Stimulated activated CD4-positive, alpha-beta T cell treated with anti-CD3 and anti-CD28 coated beads, Interleukin-15, amount 100 ng/mL, for 1 hour (primary cell): Measurements from ENCODE around the gene CHD1L.
"Not testable (repeated sequence)": the region's sequence is repeated elsewhere in the genome, so short reads cannot be mapped to it uniquely, and the experiment has no call there.

Source experiments
- DNase-seq, 2 donors: peaks; one replicate each; pipeline ENCODE4 v3.0.0-alpha.2; 2020; ENCODE audit warnings: low read depth in 1 of 2, low spot score in 1 of 2

Gene CHD1L

DNA sequence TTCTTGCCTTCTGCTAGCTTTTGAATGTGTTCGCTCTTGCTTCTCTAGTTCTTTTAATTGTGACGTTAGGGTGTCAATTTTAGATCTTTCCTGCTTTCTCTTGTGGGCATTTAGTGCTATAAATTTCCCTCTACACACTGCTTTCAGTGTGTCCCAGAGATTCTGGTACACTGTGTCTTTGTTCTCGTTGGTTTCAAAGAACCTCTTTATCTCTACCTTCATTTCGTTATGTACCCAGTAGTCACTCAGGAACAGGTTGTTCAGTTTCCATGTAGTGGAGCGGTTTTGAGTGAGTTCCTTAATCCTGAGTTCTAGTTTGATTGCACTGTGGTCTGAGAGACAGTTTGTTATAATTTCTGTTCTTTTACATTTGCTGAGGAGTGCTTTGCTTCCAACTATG lies 11.5 kb upstream of the CHD1L start:
- not testable (repeated sequence) for DNase-seq

GRCh38 chr1:147233903-147234302 lies 8.6 kb upstream of the CHD1L start:
- DNase-seq: not testable (repeated sequence)

GRCh38 chr1:147235822-147236221 lies 6.7 kb upstream of the CHD1L start:
- DNase-seq: no peak

DNA sequence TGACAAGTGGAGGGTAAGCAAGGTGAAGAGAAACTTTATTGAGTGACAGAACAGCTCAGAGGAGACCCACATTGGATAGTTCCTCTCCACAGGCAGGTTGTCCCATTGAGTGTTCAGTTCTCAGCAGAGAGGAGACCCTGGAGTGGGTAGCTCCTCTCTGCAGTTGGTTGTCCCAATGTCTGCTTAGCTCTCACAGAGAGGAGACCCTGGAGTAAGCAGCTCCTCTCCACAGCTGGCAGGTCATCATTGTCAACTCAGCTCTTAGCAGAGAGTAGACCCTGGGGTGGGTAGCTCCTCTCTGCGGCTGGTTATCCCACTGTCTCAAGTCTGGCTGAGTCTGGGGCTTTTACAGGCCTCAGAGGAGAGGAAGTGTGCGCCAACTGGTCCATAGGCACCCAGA lies 6.0 kb upstream of the CHD1L start:
- no peak for DNase-seq

GRCh38 chr1:147236959-147237791 lies 5.3 kb upstream of the CHD1L start:
- DNase-seq: no peak

DNA sequence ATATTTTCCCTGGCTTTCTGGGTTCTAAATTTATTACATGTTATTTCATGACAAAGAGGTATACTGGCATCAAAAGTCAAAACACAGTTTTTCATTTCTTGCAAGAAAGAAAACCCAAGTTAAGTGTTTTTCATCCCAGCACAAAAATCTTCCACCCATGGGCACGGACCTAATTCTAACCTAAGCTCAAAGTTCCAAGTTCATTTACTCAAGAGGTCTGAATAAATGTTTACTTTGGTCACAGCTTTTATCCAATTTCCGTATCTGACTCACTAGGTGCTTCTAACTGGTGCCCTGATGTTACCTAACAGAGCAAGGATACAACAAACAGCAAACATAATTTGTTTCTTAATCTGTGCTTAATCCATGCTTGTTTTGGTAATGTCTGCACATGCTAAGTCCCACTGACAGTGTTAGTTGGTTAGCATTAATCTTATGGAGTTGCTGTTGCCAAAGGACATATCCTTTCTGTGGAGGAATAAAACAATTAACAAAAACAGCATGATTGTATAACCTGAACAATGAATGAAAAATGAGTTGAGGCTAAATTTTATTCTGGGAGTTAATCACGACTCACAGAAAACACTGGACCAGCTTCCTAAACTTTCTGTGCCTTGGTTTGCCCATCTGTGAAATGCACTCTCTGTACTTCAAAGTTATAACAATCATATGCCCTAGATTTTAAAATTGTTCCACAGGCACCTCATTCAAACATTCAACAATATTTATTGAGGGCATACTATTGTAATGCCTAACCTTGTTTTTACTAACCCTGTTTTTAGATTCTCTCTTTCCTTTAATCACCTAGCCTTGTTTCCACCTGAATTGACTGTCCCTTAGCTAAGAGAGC lies 4.2 kb upstream of the CHD1L start:
- DNase-seq: no peak

GRCh38 chr1:147238925-147239820 lies 3.3 kb upstream of the CHD1L start:
- no peak for DNase-seq

- not testable (repeated sequence) for DNase-seq
Observed at GRCh38 chr1:147240131-147240721, 2.3 kb upstream of the CHD1L start.

DNA sequence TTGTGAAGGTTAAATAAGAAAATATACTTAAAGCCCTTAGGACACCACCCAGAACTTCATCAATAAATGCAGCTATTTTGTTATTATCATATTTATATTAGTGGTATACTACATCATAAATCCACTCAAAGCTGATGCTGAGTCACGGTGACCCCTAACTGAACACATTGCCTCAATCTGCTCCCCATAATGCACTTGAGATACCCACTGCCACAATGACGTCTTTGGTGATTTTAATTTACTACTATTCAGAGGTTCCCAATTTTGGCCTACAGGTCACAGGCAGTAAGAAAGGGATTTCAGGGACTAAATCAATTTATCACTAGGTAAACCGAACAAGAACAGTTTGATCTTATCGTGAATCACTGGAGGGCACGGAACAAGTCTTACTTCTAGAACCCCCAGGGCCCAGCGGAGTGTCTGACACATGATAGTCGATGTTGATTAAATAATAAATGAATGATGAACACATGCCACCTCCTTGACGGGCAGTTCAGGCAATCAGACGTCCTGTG lies 493 bp upstream of the CHD1L start:
- no peak for DNase-seq

DNA sequence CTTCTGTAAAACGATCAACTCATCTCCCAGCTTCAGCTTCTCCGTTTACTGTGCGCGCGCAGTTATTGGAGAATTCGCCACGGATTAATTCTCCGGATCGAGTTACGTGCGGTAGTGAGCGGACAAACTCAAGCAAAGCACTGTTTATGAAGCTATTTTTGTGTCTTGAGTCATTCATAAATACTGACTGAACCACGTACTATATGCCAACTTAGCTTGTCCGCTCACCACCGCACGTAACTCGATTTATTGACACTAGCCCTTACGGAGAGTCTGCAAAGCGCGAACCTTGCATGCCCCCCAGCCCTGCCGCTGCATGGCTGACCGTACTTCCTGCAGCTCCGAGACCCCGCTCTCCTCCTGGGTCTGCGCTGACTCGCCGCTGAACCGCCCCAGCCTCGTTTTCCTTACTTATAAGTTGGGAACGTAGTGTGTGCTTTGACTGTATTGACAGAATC lies 773 bp downstream of the CHD1L start:
- DNase-seq: peak in 1 of 2 donors; percentile 2

GRCh38 chr1:147243841-147244240 lies 1.4 kb downstream of the CHD1L start:
- DNase-seq: no peak

- no peak for DNase-seq
Observed at GRCh38 chr1:147245129-147245528, 2.6 kb downstream of the CHD1L start.

DNA sequence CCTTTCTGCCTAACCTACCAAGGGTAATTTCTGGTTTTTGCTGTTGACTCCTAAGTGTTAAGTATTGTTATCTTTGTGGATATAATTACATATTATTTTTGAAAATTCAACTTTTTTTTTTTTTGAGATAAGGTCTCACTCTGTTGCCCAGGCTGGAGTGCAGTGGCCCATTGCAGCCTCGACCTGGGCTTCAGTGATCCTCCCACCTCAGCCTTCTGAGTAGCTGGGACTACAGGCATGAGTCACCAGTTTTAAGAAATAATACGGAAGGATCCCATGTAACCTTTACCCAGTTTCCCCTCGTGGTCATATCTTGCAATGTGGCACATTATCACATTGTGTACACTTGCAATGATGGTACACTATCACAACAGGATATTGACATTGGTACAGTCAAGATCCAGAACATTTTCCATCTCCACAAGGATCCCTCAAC lies 3.1 kb downstream of the CHD1L start:
- no peak for DNase-seq

DNA sequence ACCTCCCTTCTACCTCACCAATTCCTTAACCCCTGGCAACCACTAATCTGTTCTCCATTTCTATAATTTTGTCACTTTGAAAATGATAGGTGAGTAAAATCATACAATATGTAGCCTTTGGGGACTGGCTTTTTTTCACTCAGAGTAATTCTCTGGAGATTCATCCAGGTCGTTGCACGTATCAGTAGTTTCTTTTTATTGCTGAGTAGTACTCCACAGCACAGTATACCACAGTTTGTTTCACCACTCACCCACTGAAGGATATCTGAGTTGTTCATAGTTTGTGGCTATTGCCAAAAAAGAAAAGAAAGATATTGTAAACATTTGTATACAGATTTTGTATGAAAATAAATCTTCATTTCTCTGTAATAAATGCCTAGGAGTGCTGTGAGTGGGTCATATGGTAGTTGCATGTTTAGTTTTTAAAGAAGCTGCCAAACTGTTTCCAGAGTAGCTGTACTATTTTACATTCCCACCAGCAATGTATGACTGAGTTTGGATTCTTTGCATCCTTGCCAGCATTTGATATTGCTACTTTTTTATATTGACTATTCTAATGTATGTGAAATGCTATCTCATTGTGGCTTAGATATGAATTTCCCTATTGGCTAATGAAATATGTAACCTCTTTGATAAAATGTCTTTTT lies 3.7 kb downstream of the CHD1L start:
- DNase-seq: no peak

DNA sequence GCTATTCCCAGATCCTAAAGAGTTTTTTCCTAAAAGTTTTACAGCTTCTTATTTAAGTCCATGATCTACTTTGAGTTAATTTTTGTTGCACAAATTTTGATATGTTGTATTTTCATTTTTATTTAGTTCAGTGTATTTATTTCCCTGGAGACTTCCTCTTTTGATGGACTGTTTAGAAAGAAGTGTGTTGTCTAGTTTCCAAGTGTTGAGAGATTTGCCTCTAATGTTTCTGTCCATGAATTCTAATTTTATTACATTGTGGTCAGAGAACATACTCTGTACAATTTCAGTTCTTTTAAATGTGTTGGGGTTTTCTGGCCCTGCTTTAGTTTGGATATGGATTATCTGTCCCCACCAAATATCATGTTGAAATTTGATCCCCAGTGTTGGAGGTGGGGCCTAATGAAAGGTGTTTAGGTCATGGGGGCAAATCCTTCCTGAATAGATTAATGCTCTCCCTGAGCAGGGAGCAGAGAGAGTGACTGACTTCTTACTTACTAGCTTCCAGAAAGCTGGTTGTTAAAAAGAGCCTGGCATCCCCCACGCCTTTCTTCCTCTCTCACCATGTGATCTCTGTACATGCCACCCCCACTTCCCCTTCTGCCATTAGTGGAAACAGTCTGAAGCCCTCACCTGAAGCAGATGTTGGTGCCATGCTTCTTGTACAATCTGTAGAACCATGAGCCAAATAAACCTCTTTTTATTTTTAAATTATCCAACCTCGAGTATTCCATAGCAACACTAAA lies 4.6 kb downstream of the CHD1L start:
- no peak for DNase-seq

- no peak for DNase-seq
Observed at GRCh38 chr1:147247656-147248238, 5.3 kb downstream of the CHD1L start.

- no peak for DNase-seq
Observed at GRCh38 chr1:147252540-147252939, 10.1 kb downstream of the CHD1L start.

DNA sequence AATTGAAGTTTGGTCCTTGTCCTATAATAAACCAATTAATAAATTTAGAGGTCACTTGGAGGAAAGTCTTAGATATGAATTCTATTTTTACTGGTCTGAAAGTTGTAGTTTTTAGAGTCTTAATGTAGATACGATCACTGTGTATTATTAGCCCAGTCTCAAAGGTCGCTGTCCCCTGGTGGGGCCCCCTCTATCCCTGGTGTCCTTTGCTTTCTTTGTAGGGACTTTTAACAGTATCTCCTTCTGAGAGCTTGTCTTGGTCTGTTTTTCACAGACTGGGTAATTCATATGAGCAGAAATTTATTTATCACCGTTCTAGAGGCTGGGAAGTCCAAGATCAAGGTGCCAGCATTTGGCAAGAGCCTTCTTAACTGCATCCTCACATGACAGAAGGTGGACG lies 18.5 kb downstream of the CHD1L start:
- DNase-seq: no peak
